Coronary artery (tissue), 2 donors: ENCODE data around the gene LTBP1.

ENCODE experiments used
- DNase-seq: peaks from one replicate; pipeline ENCODE4 v3.0.0-alpha.2; 2017; ENCODE audit warnings: low spot score
- H3K27ac ChIP-seq, 2 donors: fragments of 200-600 bp; sonication (generic); one replicate each; pipeline ENCODE4 v1.5.1; 2016 to 2019
- H3K4me3 ChIP-seq: fragments of 200-600 bp; sonication (generic); 2 replicates; pipeline ENCODE4 v1.5.1; 2016; ENCODE audit warnings: mild to moderate bottlenecking, moderate library complexity
- TF ChIP-seq, protein P1 (sequence below): fragments of 200-600 bp; sonication (generic); IDR thresholded peaks from one replicate; pipeline ENCODE4 v1.5.1; 2019; ENCODE audit warnings: antibody characterized with exemption

The LTBP1 gene

DNA sequence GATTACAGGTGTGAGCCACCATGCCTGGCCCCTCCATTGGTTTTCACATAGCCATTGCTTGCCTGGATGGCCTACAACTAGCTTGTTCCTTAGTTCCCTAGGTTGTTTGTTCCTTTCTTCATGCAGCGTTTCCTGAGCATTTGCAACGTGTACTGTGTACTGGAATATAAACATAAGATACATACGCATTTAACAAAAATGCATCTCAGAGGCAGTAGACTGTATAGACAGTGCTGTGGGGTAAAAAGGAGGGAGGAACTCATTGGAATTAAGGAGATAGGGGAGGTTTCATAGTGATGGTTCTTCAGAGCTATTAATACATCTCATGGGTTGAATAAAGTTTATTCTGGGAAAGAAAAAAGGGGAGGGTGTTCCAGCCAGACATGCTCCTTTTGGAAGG is 269.2 kb downstream of the LTBP1 start:
- TF ChIP-seq, protein P1, sequence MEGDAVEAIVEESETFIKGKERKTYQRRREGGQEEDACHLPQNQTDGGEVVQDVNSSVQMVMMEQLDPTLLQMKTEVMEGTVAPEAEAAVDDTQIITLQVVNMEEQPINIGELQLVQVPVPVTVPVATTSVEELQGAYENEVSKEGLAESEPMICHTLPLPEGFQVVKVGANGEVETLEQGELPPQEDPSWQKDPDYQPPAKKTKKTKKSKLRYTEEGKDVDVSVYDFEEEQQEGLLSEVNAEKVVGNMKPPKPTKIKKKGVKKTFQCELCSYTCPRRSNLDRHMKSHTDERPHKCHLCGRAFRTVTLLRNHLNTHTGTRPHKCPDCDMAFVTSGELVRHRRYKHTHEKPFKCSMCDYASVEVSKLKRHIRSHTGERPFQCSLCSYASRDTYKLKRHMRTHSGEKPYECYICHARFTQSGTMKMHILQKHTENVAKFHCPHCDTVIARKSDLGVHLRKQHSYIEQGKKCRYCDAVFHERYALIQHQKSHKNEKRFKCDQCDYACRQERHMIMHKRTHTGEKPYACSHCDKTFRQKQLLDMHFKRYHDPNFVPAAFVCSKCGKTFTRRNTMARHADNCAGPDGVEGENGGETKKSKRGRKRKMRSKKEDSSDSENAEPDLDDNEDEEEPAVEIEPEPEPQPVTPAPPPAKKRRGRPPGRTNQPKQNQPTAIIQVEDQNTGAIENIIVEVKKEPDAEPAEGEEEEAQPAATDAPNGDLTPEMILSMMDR, result no peak
- H3K27ac ChIP-seq, result peak overlapping the region; percentile 84 to 95
- no peak overlapping the region for H3K4me3 ChIP-seq
- no peak for DNase-seq

DNA sequence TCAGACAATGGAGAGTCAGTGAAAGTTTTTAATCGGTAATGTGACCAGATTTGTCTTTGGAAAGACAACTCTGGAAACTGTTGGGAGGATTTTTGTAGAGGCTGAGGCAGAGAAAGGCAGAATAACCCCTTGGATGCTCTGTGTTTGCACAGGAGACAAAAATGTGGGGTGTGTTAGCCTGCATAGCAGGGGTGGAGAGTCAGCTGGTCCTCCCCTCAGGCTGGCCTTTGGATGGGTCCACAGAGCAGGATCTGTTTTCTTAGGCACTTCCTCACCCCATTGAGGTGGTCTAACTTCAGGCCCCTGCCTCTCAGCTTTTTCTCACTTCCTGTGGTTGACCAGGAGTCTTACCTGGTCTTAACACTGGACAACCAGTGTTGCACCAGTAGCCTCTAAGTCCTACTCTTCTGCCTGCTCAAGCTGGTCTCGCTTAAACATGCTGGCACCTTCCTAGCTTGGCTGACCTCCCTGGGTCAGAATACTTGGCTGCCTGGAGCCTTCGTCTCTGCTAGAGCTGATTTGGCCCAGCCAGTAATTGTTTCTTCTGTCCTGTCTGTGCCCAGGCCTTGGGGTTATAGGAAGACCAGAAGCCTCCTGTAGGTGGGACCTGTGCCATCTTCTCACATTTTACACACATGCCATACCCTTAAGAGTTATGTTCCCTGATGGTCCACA is 269.9 kb downstream of the LTBP1 start:
- Histone ChIP-seq H3K4me3 (no peak overlapping the region), H3K27ac (peak overlapping the region; percentile 84 to 95)
- TF ChIP-seq, protein P1, result no peak
- peak; percentile 86 for DNase-seq

- Histone ChIP-seq H3K4me3 (no peak overlapping the region), H3K27ac (peak overlapping the region; percentile 84 to 95)
- TF ChIP-seq, protein P1, result no peak
- no peak for DNase-seq
These were observed 270.7 kb downstream of the LTBP1 start for GRCh38 chr2:33217406-33217805.

- Histone ChIP-seq H3K27ac (peak overlapping the region; percentile 64 to 85), H3K4me3 (no peak overlapping the region)
- TF ChIP-seq, protein P1, result no peak
- no peak for DNase-seq
These were observed 272.4 kb downstream of the LTBP1 start for GRCh38 chr2:33219114-33219513.

- Histone ChIP-seq H3K4me3 (no peak overlapping the region), H3K27ac (peak overlapping the region; percentile 64 to 85)
- no peak for DNase-seq
- TF ChIP-seq, protein P1, result no peak
These were observed 273.1 kb downstream of the LTBP1 start for GRCh38 chr2:33219850-33220275.

GRCh38 chr2:33220533-33220932 is 273.8 kb downstream of the LTBP1 start:
- Histone ChIP-seq H3K4me3 (no peak overlapping the region), H3K27ac (peak overlapping the region; percentile 64 to 85)
- TF ChIP-seq, protein P1, result no peak
- DNase-seq, result no peak

GRCh38 chr2:33221046-33221784 is 274.5 kb downstream of the LTBP1 start:
- TF ChIP-seq, protein P1, result no peak
- peak overlapping the region; percentile 64 to 85 for H3K27ac ChIP-seq
- no peak for DNase-seq
- no peak overlapping the region for H3K4me3 ChIP-seq
